Middle frontal gyrus (tissue), 1 donor: ENCODE results near the gene PCLO.

ENCODE experiments used
- DNase-seq: peaks from one replicate; pipeline ENCODE4 v3.0.0-alpha.2; 2015; ENCODE audit warnings: low spot score; ENCODE audit errors: extremely low spot score

The PCLO gene

DNA sequence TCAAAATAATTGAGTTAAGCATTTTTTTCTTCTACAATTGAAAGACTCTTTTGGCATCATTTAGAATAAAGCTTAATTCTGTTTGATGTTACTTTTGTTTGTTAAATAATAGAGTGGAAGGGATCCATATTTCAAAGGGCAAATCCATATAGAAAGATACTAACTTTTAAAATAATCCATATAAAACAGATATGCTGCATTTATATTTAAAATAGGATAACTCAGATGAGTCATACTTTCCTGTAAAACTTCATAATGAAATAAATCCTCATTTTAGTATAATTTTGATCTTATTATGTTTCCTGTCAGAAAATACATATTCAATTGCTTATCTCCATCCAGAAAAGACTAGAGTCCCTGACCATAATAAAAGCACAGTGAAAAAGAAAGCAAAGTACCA is 323.6 kb downstream of the PCLO start:
- no peak for DNase-seq

DNA sequence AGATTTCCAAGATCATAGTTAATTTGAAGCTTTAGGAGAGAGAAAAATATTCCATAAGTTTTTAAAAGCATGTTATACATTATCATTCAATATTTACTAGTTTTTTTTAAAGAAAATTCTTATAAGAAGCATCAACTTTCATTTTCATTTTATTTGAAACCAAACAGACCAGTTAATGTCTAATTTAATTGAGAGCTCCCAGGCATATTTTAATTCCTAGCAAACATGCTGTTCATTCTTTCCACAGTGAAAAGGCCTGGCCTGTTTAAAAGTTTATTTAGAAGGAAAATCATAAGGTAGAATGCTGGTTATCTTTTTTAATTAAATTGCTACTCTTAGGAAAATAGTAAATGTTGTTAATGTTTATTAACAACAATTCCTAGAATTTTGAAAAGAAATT is 324.4 kb downstream of the PCLO start:
- DNase-seq, result no peak

DNA sequence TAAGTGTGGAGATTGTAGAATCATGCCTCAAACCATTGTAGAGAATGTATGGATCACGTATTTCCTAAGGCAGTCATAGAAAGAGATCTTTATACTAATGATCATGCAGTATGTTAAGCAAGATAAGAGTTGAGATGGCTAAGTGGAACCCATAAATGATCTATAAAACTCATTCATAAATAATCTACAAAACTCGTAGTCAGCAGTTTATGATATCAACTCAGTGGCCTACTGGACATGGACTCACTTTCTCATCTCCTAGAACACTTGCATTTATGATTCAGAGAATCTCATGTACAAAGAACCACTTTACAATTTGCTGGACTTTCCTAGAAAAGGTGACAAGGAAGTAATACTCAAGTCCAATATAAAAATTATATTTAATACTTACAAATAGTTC is 339.6 kb downstream of the PCLO start:
- no peak for DNase-seq

DNA sequence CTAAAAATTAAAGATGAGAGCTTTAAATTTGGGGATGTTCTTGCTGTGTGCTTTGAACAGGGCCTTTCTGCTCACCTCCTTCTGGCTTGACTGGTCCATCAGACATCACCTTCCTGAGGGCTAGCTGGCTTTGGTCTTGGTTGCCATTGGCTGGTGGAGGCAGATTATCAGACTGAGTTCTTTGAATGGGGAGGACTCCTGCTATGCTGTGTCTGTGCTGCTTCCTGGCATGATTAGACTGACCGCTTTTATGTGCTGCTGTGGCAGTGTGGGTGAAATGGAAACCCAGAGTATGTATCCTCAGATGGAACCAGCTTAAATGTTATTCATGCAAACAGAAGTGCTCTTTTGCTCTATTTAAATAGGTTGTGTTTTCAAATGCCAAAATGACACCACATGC is 341.6 kb downstream of the PCLO start:
- DNase-seq, result no peak

DNA sequence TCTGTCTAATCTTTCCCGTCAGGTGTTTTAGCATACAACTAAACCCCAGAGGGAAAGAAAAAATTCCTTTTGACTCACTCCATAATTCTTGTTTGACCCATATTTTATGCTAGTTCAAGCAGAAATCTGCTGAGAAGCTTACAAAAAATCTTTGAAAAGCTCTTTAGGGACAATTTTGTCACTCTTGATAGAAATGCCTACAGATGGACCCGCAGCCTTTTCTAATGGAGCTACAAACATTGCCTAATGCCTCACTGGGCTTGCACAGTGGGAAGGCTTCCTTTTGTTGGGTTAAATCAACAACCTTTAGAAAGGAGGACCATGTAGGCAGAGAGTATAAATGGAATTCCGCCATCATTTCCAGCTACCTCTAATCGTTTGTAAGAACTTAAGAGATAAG is 344.5 kb downstream of the PCLO start:
- no peak for DNase-seq

DNA sequence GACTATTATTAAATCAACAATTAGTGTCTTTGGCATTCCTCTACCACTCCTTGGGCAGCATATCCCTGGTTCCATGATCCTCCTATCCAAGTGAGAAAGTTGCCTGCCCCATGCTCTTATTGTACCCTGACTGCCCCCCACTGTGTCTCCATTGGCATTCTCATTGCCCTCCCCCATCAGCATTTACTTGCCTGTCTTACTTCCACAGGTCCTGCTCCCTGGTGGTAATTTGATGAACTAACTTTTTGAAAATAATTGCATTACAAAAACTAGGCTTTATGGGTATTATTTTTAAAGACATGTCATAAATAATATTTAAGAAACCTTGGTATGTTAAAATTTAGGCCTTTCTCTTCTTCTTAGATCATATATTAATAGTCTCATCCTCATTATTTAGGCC is 346.4 kb downstream of the PCLO start:
- DNase-seq, result no peak

DNA sequence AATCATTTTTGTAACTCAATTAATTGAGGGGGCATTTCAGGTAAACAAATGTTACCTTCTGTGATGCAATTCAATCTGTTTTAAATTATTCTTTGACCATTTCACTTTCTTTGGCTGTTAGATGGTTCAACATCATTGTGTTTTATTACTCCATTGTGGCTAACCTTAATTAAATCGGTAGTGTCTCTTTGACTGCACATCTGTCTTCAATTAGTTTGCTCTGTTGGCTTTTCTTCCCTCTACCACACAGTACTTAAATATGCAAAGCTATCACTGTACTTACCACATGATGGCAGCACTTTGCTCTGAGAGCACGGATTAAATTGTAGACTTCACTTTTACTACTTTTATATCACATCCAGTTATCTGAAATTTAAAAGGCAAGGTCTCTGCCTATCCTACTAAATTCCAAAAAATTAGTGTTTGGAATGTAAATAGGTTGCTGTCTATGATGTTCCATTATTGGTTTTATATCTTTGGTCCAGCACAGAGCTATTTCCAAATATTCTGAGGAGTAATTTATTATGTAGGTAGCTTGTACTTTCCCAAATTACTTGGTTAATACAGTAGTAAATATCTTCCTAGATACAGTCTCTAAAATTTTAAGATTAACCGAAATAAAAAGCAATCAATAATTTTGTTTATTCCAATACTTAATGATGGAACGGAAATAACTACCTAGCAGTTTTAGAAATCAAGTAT is 352.0 kb downstream of the PCLO start:
- peak; percentile 20 for DNase-seq

DNA sequence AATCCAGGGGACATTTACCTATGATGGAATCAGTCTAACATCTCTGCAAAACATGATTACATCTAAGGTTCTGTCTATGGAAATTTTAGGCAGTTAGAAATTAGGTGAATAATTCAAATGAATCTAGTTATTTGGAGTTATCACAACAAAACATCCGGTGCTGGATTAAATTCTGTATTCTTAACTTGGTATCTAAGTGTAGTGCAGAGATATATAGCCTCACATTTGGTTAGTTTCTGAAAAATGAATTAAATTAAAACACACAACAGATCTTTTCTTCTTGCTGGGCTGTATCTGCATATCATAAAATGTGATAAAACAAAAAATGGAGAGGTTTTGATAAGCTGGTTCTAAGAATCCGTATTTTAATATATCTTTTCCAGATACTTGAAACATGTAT is 354.1 kb downstream of the PCLO start:
- DNase-seq, result no peak

DNA sequence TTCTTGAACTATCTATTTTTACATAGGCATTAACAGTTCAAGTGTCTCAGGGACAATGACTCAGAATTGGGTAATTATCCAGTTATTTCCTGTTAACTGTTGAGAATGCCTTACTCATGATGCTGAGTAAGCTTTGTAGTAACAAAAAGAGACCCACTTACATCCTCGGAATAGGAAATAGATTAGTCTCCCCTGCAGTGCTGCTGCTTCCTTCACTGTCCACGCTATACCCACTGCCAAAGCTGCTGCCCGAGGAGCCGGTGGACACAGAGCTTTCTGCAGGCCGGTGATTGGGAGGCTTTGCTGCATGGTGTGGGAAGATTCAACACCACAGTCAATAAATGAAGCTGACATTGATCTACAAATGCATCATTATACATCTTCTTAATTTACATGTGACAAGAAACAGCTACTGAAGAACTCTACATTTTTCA is 357.1 kb downstream of the PCLO start:
- DNase-seq, result no peak

DNA sequence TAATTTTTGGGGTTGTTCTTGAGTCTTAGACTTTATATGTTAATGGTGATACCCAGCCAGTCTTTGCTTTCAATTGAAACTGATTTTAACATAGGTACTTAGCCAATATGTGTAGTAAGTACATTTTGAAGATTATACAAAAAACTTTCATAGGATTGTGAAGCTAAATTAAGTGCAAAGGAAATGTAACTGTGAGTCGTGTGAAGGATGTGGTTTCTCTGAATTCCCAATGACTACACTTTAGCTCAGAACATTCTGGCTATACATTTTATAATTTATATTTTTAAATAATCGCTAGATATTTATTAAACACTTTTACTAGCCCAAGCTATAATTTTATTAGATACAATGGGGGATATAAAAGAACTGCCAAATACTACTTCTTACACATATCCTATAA is 359.3 kb downstream of the PCLO start:
- DNase-seq, result no peak

DNA sequence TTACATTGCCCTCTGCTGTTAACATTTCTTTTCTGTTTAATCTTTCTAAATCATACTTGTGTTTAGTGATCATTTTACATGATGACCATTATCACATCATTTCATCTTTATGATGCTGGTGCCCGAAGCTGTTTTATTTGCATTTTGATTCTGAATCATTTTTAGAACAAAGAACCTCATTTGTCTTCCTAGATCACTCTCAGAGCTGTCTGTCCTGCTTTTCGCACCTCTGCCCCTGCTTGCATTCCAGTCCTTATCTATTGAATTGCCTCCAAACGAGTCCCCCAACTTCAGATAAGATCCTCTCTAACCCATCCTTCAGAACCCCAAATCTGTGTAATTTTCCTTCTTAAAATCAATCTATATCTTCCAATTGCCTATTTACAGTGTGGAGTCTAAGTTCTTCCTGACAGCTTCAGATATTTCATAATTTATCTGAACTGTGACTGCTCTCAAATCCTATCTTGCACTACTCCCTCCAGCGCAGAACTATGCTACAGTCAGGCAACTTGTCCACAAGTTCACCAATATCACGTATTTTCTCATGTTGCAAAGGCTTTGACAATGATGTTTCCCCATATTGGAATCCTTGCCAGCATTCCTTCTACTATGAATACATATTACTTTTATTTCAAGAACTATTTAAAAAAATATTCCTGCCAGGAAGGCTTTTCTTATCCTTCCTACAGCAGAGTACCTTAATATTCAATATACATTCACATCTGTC is 372.6 kb downstream of the PCLO start:
- no peak for DNase-seq

DNA sequence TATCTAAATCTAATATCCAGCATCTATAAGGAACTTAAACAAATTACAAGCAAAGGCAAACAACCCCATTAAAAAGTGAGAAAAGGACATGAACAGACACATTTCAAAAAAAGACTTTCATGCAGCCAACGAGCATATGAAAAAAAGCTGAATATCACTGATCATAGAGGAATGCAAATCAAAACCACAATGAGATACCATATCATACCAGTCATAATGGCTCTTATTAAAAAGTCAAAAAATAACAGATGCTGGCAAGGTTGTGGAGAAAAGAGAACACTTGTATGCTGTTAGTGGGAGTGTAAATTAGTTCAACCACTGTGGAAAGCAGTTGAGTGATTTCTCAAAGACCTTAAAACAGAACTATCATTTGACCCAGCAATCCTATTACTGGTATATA is 384.7 kb downstream of the PCLO start:
- no peak for DNase-seq

DNA sequence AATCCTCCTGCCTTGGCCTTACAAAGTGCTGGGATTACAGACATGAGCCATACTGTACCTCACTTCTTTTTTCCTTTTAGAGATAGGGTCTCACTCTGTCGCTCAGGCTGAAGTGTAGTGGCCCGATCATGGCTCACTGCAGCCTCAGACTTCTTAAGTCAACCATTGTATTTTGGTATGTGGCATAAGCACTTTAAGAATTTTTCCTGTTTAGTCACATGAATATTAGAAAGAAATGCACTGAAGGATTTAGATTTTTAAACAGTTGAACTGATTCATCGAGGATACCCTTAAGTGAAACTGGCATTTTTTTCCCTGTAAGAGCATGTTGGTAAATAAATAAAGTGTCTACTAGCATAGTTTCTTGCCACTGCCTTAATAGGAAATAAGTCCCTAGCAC is 399.8 kb downstream of the PCLO start:
- DNase-seq, result no peak

DNA sequence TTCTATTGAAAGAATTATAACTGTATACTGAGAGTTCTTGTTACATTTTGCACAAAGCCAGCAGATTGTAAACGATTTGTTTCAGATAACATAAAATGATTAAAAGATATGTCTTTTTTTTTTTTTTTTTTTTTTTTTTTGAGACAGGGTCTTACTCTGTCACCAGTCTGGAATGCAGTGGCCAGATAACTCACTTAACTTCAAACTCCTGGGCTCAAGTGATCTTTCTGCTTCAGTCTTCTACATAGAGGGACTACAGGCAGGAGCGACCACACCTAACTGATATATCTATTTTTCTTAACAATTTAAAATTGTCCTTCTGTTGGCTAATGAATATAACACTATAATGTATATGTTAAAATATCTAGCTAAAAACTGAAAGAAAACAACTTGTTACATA is 401.9 kb downstream of the PCLO start:
- DNase-seq, result no peak

DNA sequence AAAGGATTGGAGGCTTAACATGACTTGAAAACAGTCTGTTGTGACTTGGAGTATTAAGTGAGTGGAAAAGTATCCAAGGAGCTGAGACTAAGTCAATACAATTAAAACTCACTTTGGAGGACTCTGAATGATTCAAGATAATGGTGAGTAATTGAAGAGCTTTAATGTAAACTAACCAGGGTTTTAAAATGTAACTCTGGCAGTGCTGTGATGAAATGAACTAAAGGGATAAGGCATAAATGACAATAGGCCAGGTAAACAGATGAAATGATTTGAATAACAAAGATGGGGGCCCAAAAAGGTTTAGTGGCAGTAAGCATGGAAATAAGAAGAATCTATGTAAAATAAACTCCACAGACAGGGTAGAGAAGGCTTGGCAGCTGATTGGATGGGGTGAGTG is 402.6 kb downstream of the PCLO start:
- no peak for DNase-seq

DNA sequence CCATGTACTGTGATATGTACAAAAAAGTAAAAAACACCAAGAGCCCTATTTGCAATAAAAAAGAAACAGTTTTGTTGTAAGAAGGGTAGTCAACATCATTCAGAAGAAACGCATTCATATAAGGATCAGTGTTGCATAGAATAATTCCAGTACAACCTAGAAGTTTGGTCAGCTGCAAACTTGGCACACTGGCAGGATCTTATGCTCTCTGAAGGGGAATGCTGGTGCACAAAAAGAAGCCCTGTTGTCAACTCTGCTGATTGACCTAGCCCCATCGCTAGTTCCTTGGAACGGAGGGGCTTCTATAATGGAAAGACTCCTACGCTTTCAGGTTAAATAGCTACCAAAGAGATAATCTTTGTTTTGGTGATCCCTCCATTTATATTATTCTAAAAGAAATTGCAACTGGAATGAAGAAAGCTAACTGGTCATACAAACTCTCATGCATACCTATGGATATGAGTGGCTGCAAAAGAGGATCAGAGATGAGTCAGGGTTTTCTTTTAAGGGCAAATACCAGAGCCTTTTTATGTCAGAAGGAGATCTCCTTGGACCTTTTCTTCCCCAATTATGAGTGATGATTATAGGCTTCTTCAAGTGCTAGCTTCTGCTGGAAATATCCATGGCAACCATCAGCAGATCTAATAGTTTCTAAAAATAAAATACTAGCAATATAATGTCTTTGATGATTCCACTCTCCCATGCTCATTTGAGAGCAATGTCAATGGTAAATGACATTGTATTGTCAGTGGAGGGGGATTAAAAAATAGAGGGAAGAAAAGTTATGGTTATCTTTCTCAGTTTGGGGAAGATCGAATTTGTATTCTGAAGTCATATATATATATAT is 406.8 kb downstream of the PCLO start:
- DNase-seq, result no peak

DNA sequence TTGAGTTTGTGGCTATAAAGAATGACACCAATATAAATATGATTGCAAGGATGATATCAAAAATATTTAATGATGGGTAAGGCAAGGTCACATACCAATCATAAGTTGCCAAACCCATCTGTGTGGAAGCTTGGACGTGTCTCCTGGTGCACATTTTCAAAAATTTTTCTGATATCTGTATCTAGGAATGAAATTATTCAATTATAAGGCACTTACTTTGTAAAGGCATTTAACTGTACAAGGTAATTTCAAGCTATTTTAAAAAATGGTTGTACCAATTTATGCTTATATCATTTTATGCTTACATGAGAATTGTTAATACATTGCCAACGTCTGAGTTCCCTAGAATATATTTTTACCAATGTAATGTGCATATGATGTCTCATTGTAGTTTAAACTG is 412.7 kb downstream of the PCLO start:
- no peak for DNase-seq

DNA sequence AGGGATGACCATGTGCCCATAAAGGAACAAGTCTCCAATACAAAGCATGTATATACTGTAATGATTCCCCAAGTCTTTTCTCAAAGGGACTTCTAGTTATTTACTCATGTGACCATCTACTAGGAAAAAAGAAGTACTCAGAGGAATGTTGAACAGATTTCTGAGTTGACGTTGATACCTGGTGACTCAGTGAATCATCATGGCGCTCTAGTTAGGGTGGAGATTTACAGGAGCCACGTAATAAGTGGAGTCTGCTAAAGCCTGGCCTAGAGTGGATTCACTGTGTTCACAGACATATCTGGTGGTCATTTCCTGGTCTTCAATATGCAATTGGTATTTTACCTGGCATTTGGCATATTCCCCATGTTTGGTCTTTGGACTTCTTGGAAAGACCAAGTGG is 416.9 kb downstream of the PCLO start:
- DNase-seq, result no peak

DNA sequence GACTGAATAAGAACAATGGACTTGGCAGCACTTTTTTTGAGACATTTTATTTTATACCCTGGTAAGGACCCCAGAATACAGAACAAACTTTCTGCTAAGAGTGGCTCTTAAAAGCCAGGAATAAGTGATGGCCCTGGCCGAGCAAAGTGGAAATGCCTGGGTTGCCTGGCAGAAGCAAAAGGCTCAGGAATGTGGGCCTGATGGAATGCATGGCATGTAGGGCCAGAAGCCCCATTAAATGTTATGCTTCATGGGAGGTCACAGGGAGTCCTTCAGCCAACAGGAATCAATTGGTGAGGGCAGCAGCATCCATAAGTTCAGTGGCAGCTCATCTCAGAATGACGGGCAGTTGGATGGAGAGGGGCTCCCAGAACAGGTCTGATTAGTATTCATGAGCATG is 417.6 kb downstream of the PCLO start:
- no peak for DNase-seq

DNA sequence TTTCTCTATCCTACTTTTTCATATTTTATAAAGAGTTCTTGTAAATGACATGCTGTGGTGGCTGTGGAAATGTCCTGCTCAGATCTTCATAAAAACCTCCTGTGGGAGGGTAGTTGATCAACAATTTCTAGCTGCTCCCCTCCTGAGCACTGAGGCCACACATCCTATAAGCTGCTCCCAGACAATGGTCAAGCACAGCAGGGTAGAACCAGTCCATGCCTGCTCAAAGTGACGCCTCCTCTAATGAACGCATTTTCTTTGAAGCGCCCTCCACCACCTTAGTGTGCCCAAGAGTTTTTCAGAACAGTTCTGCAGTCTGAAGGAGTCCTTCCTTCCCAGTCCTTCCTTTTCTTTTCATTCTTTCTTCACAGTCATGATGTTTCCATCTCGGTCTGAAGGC is 420.5 kb downstream of the PCLO start:
- DNase-seq, result no peak

DNA sequence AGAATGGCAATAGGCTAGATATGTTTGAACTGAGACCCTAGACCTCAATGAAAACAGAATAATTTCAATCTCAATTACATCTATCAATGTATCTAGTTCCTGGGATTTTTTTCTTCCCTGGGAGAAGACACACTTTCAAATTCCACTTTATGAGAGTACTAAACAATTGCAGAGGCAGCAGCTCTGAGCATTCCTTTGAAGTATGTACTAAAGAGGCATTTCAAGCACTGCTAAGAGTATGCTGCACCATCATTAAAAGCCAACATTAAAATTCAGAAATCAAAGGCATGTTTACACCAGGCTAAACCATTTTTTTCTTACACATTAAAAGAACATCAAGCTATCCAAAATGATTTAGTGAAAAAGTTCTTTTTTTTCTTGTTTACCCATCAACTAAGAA is 421.2 kb downstream of the PCLO start:
- no peak for DNase-seq

DNA sequence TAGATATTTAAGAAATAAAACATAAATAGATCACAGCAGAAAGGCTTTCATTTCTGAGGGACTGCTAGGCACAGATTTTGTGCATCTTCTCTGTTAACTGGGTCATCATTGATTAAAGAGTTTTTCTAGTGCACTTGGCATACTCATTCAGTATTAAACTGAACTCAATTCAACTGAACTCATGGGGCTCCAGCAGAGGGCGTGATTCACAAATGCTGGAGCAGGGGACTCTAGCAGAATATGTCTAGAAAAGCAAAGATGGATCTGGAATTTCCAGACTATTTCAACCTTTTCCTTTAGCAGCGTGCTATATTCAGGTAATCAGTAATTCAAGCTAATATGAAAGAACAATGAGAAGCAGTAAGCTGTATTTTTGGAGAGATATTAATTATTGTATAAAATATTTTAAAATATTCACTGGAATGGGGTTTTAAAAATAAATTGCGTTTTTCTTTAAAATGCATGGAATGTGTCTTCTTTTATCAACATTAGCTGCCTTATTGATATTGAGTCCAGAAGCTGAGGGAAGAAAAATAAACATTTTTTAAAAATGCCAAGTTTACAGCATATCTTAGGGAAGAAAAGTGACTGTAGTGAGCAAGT is 422.3 kb downstream of the PCLO start:
- no peak for DNase-seq
